Liver (tissue), 9 donors: Measurements from ENCODE around the gene ARFGAP1. TPM values are rescaled to one million over a fixed set of nuclear protein-coding genes. Genes with fewer than 3 reads are reported as not detected.

Source experiments
- DNase-seq: peaks from one replicate; pipeline ENCODE4 v3.0.0-alpha.2; 2017; ENCODE audit warnings: low spot score
- H3K27ac ChIP-seq, 2 donors: one replicate each; pipeline ENCODE4 v1.7.0; 2013; ENCODE audit warnings: inconsistent platforms in 2 of 2, low read length in 2 of 2, control low read depth in 1 of 2, low read depth in 1 of 2, mild to moderate bottlenecking in 1 of 2
- H3K27me3 ChIP-seq, 4 donors: one replicate each; pipeline versions ENCODE4 v1.6.1 to v1.7.0; 2013; ENCODE audit warnings: low read length in 3 of 4, inconsistent platforms in 1 of 4, mild to moderate bottlenecking in 1 of 4, moderate library complexity in 1 of 4; ENCODE audit not compliant: control insufficient read depth in 4 of 4, insufficient read depth in 4 of 4
- H3K36me3 ChIP-seq, 4 donors: one replicate each; pipeline versions ENCODE4 v1.6.1 to v1.7.0; 2013; ENCODE audit warnings: low read length in 3 of 4, mild to moderate bottlenecking in 3 of 4, low read depth in 1 of 4, moderate library complexity in 1 of 4; ENCODE audit not compliant: control insufficient read depth in 4 of 4, insufficient read depth in 3 of 4
- H3K4me1 ChIP-seq, 4 donors: one replicate each; pipeline versions ENCODE4 v1.6.1 to v1.7.0; 2013; ENCODE audit warnings: low read length in 3 of 4, mild to moderate bottlenecking in 3 of 4, moderate library complexity in 1 of 4; ENCODE audit not compliant: control insufficient read depth in 4 of 4, insufficient read depth in 4 of 4
- H3K4me3 ChIP-seq, 3 donors: one replicate each; pipeline versions ENCODE4 v1.6.1 to v1.7.0; 2013; ENCODE audit warnings: low read length in 3 of 3, control low read depth in 1 of 3, low read depth in 1 of 3, mild to moderate bottlenecking in 1 of 3
- H3K9ac ChIP-seq, 2 donors: one replicate each; pipeline ENCODE4 v1.7.0; 2013; ENCODE audit warnings: low read length in 2 of 2, mild to moderate bottlenecking in 2 of 2, moderate library complexity in 2 of 2, control low read depth in 1 of 2, low read depth in 1 of 2
- H3K9me3 ChIP-seq, 4 donors: one replicate each; pipeline versions ENCODE4 v1.6.1 to v1.7.0; 2013; ENCODE audit warnings: low read length in 3 of 4; ENCODE audit not compliant: control insufficient read depth in 4 of 4
- EGR1 ChIP-seq, 2 donors: IDR thresholded peaks; 2 replicates each; pipeline ENCODE4 v1.6.1; 2016 to 2018; ENCODE audit warnings: antibody characterized with exemption in 2 of 2, low read depth in 2 of 2
- FOXA1 ChIP-seq: IDR thresholded peaks from 2 replicates; pipeline ENCODE4 v1.6.1; 2016; ENCODE audit warnings: antibody characterized with exemption
- FOXA2 ChIP-seq: IDR thresholded peaks from 2 replicates; pipeline ENCODE4 v1.6.1; 2016; ENCODE audit warnings: antibody characterized with exemption
- HNF4A ChIP-seq, 2 donors: conservative IDR thresholded peaks; 2 replicates each; pipeline ENCODE4 v1.6.1; 2016; ENCODE audit warnings: antibody characterized with exemption in 2 of 2, mild to moderate bottlenecking in 2 of 2
- HNF4G ChIP-seq: IDR thresholded peaks from 2 replicates; pipeline ENCODE4 v1.6.1; 2016; ENCODE audit warnings: antibody characterized with exemption
- JUND ChIP-seq, 2 donors: IDR thresholded peaks; 2 replicates each; pipeline ENCODE4 v1.6.1; 2016; ENCODE audit warnings: antibody characterized with exemption in 2 of 2
- NR2F2 ChIP-seq: IDR thresholded peaks from 2 replicates; pipeline ENCODE4 v1.6.1; 2016; ENCODE audit warnings: antibody characterized with exemption
- RAD21 ChIP-seq, 2 donors: IDR thresholded peaks; 2 replicates each; pipeline ENCODE4 v1.6.1; 2016; ENCODE audit warnings: antibody characterized with exemption in 2 of 2, mild to moderate bottlenecking in 2 of 2
- RXRA ChIP-seq, 2 donors: IDR thresholded peaks; 2 replicates each; pipeline ENCODE4 v1.6.1; 2017 to 2018; ENCODE audit warnings: antibody characterized with exemption in 2 of 2, mild to moderate bottlenecking in 1 of 2
- SP1 ChIP-seq: IDR thresholded peaks from 2 replicates; pipeline ENCODE4 v1.6.1; 2018; ENCODE audit warnings: antibody characterized with exemption, mild to moderate bottlenecking
- TAF1 ChIP-seq: conservative IDR thresholded peaks from 2 replicates; pipeline ENCODE4 v1.6.1; 2016; ENCODE audit warnings: antibody characterized with exemption, mild to moderate bottlenecking
- YY1 ChIP-seq: IDR thresholded peaks from 2 replicates; pipeline ENCODE4 v1.6.1; 2016; ENCODE audit warnings: antibody characterized with exemption, mild to moderate bottlenecking
- WGBS: extraction: QIAGEN DNeasy Blood & Tissue Kit; methylation state at CpG from one replicate; pipeline ENCODE4 v1.1.7; 2013; 5-methylcytosine and 5-hydroxymethylcytosine counted together
- polyA plus RNA-seq, 2 donors: library from polyadenylated mRNA; stranded (reverse) in 1 of 2; unstranded in 1 of 2; fragments of 200-250 nt in 1 of 2; fragments of >200 nt in 1 of 2; fragmentation: Nextera tagmentation in 1 of 2; extraction: Ambion mirVana in 1 of 2; gene quantifications; one replicate each; pipeline versions ENCODE4 v1.2.1 to v1.2.3, GENCODE V29; 2013 to 2015
- total RNA-seq, 2 donors: library from RNA; depleted of rRNA; stranded (reverse); fragments of >200 nt; gene quantifications; one replicate each; pipeline ENCODE4 v1.2.3, GENCODE V29; 2014
- TF ChIP-seq, protein P1 (sequence below): IDR thresholded peaks from 2 replicates; pipeline ENCODE4 v1.6.1; 2016; ENCODE audit warnings: antibody characterized with exemption, mild to moderate bottlenecking
- TF ChIP-seq, protein P2 (sequence below): fragments of 150-350 bp; IDR thresholded peaks from 2 replicates; pipeline ENCODE4 v1.5.1; 2017; ENCODE audit warnings: improper control_type of control experiment, low read depth, low read length; ENCODE audit not compliant: missing input control
- TF ChIP-seq, protein P3 (sequence below): IDR thresholded peaks from 2 replicates; pipeline ENCODE4 v1.6.1; 2016; ENCODE audit warnings: antibody characterized with exemption
- TF ChIP-seq, protein P4 (sequence below): IDR thresholded peaks from 2 replicates; pipeline ENCODE4 v1.6.1; 2016; ENCODE audit warnings: antibody characterized with exemption
- donor health status: healthy.
- donor health status: healthy.
- donor health status: healthy.
- donor health status: healthy.
- donor health status: healthy.

Gene ARFGAP1
- total and polyA plus RNA-seq, 4 donors = 11.2 to 29.7 (median 21.8) TPM

DNA sequence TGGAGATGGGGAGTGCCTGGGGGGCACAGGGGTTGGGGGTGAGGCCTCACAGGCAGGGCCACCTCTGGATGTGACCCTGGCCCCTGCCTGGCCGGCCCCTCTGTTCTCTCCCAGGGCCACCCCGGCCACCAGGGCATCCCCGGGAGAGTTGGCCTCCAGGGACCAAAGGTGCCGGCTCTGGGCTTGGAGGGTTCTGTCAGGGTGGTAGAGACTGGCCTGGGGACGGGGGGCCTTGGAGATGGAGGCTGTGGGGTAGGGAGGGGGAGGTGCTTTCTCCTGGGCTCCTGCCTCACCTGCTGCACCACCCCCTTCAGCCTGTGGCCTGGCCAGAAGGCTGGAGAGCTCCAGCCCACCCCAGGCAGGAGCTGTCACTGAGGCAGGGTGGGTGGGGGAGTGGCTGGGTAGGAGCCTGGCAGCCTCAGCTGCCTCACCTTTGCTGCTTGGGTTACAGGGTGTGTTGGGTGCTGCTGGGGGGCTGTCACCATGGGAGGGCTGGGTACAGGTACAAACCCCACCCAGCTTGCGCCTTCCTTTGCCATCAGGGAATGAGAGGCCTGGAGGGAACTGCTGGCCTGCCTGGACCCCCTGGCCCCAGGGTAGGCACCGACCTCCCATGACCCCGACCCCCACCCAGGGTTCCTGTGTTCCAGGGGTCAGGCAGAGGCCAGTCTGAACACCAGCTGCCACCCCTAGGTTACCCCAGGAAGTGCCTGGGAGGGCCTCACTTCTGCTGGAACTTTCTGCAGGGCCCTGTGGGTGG lies 53.1 kb downstream of the ARFGAP1 start:
- 73% methylated on average over 8 of the region's 8 CpGs for WGBS
- no peak overlapping the region for H3K27ac ChIP-seq
- DNase-seq = no peak
- H3K9me3 ChIP-seq = no peaks in the 10 kb centered on the region
- no peak overlapping the region for H3K4me3 ChIP-seq
- H3K9ac ChIP-seq = no peak overlapping the region
- no peaks in the 10 kb centered on the region for H3K36me3 ChIP-seq
- H3K4me1 ChIP-seq = no peaks in the 10 kb centered on the region
- H3K27me3 ChIP-seq = no peaks in the 10 kb centered on the region
- no peak for TF ChIP-seq RAD21 (IDR thresholded peaks at IDR 0.05)
- TF ChIP-seq HNF4A (conservative IDR thresholded peaks at IDR 0.05) = no peak
- TF ChIP-seq JUND (IDR thresholded peaks at IDR 0.05) = no peak
- TF ChIP-seq, protein P1, sequence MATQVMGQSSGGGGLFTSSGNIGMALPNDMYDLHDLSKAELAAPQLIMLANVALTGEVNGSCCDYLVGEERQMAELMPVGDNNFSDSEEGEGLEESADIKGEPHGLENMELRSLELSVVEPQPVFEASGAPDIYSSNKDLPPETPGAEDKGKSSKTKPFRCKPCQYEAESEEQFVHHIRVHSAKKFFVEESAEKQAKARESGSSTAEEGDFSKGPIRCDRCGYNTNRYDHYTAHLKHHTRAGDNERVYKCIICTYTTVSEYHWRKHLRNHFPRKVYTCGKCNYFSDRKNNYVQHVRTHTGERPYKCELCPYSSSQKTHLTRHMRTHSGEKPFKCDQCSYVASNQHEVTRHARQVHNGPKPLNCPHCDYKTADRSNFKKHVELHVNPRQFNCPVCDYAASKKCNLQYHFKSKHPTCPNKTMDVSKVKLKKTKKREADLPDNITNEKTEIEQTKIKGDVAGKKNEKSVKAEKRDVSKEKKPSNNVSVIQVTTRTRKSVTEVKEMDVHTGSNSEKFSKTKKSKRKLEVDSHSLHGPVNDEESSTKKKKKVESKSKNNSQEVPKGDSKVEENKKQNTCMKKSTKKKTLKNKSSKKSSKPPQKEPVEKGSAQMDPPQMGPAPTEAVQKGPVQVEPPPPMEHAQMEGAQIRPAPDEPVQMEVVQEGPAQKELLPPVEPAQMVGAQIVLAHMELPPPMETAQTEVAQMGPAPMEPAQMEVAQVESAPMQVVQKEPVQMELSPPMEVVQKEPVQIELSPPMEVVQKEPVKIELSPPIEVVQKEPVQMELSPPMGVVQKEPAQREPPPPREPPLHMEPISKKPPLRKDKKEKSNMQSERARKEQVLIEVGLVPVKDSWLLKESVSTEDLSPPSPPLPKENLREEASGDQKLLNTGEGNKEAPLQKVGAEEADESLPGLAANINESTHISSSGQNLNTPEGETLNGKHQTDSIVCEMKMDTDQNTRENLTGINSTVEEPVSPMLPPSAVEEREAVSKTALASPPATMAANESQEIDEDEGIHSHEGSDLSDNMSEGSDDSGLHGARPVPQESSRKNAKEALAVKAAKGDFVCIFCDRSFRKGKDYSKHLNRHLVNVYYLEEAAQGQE = no peak
- no peak for TF ChIP-seq SP1
- TF ChIP-seq, protein P2, sequence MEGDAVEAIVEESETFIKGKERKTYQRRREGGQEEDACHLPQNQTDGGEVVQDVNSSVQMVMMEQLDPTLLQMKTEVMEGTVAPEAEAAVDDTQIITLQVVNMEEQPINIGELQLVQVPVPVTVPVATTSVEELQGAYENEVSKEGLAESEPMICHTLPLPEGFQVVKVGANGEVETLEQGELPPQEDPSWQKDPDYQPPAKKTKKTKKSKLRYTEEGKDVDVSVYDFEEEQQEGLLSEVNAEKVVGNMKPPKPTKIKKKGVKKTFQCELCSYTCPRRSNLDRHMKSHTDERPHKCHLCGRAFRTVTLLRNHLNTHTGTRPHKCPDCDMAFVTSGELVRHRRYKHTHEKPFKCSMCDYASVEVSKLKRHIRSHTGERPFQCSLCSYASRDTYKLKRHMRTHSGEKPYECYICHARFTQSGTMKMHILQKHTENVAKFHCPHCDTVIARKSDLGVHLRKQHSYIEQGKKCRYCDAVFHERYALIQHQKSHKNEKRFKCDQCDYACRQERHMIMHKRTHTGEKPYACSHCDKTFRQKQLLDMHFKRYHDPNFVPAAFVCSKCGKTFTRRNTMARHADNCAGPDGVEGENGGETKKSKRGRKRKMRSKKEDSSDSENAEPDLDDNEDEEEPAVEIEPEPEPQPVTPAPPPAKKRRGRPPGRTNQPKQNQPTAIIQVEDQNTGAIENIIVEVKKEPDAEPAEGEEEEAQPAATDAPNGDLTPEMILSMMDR = no peak
- no peak for TF ChIP-seq HNF4G
- no peak for TF ChIP-seq YY1
- no peak for TF ChIP-seq FOXA1

DNA sequence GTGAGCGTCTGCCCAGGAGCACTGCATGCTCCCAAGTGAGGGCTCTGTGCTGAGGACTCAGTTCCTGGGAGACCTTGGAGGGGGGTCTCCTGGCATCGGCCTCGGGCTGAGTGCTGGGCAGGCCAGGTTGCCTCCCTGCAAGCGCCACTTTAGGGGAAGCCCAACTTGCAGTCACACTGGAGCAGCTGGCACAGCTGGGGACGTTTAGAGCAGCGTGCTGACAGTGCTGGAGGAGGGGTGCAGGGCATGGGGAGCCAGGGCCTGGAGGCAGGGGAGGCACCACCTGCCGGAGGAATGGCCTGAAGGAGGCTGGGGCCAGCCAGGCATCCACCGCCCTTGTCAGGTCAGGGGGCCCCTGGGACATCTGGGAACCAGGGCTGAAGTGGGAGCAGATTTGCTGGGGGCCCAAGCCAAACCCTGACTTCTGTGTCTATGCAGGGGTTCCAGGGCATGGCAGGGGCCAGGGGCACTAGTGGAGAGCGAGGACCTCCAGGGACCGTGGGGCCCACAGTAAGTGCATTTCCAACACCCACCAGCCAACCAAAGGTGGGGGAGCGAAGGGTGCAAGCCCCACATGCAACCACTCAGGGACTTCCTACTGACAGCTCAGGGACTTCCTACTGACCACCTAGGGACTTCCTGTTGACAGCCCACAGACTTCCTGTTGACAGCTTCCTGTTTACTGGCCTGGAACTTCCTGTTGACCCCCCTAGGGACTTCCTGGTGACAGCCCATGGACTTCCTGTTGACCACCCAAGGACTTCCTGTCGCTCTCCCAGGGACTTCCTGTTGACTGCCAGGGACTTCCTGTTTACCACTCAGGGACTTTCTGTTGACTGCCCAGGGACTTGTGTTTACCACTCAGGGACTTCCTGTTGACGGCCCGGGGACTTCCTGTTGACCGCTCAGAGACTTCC lies 54.0 kb downstream of the ARFGAP1 start:
- WGBS = 90% methylated on average over 15 of the region's 15 CpGs
- no peak overlapping the region for H3K9ac ChIP-seq
- H3K27me3 ChIP-seq = no peaks in the 10 kb centered on the region
- no peaks in the 10 kb centered on the region for H3K36me3 ChIP-seq
- H3K9me3 ChIP-seq = no peaks in the 10 kb centered on the region
- H3K27ac ChIP-seq = no peak overlapping the region
- H3K4me1 ChIP-seq = no peaks in the 10 kb centered on the region
- no peak for DNase-seq
- H3K4me3 ChIP-seq = no peak overlapping the region
- TF ChIP-seq, protein P3, sequence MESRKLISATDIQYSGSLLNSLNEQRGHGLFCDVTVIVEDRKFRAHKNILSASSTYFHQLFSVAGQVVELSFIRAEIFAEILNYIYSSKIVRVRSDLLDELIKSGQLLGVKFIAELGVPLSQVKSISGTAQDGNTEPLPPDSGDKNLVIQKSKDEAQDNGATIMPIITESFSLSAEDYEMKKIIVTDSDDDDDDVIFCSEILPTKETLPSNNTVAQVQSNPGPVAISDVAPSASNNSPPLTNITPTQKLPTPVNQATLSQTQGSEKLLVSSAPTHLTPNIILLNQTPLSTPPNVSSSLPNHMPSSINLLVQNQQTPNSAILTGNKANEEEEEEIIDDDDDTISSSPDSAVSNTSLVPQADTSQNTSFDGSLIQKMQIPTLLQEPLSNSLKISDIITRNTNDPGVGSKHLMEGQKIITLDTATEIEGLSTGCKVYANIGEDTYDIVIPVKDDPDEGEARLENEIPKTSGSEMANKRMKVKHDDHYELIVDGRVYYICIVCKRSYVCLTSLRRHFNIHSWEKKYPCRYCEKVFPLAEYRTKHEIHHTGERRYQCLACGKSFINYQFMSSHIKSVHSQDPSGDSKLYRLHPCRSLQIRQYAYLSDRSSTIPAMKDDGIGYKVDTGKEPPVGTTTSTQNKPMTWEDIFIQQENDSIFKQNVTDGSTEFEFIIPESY = no peak
- TF ChIP-seq HNF4A (conservative IDR thresholded peaks at IDR 0.05) (no peak), EGR1 (IDR thresholded peaks at IDR 0.05; ENCODE audit: low read depth in 2 of 2) (no peak), RXRA (IDR thresholded peaks at IDR 0.05) (no peak), FOXA1 (no peak), RAD21 (IDR thresholded peaks at IDR 0.05) (no peak), TAF1 (no peak), SP1 (no peak), NR2F2 (no peak), FOXA2 (no peak), JUND (IDR thresholded peaks at IDR 0.05) (no peak), YY1 (no peak), HNF4G (no peak)
- TF ChIP-seq, protein P1 = no peak
- TF ChIP-seq, protein P4, sequence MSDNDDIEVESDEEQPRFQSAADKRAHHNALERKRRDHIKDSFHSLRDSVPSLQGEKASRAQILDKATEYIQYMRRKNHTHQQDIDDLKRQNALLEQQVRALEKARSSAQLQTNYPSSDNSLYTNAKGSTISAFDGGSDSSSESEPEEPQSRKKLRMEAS = no peak
